ENCODE data around the gene TASL.

Gene TASL

GRCh38 chrX:30597216-30598012, 19.8 kb upstream of the TASL start:
- no peaks in the 10 kb centered on the region for H3K4me1 Mint-ChIP-seq
- no peaks in the 10 kb centered on the region for H3K27me3 Mint-ChIP-seq (ENCODE audit: low read depth, poor library complexity)
- H3K27ac Mint-ChIP-seq = no peak overlapping the region
- no peak for DNase-seq
- no peak overlapping the region for H3K4me3 Mint-ChIP-seq
- no peaks in the 10 kb centered on the region for H3K36me3 Mint-ChIP-seq (ENCODE audit: low read depth)
- TF ChIP-seq CTCF (IDR thresholded peaks at IDR 0.05) = no peak
- H3K9me3 Mint-ChIP-seq = peaks cover 5% of the 10 kb centered on the region

- DNase-seq = no peak
- Mint-ChIP-seq H3K27me3 (ENCODE audit: low read depth, poor library complexity) (no peaks in the 10 kb centered on the region), H3K4me3 (no peak overlapping the region), H3K9me3 (no peaks in the 10 kb centered on the region), H3K4me1 (peaks cover 5% of the 10 kb centered on the region), H3K27ac (no peak overlapping the region), H3K36me3 (ENCODE audit: low read depth) (no peaks in the 10 kb centered on the region)
- no peak for TF ChIP-seq CTCF (IDR thresholded peaks at IDR 0.05)
Observed at GRCh38 chrX:30593440-30594200, 16.1 kb upstream of the TASL start.

GRCh38 chrX:30592831-30593230, 15.3 kb upstream of the TASL start:
- H3K4me1 Mint-ChIP-seq = peaks cover 5% of the 10 kb centered on the region
- no peak overlapping the region for H3K4me3 Mint-ChIP-seq
- no peaks in the 10 kb centered on the region for H3K36me3 Mint-ChIP-seq (ENCODE audit: low read depth)
- H3K27me3 Mint-ChIP-seq (ENCODE audit: low read depth, poor library complexity) = no peaks in the 10 kb centered on the region
- no peaks in the 10 kb centered on the region for H3K9me3 Mint-ChIP-seq
- H3K27ac Mint-ChIP-seq = no peak overlapping the region
- DNase-seq = no peak
- no peak for TF ChIP-seq CTCF (IDR thresholded peaks at IDR 0.05)

- TF ChIP-seq CTCF (IDR thresholded peaks at IDR 0.05) = no peak
Observed at GRCh38 chrX:30590368-30590767, 12.8 kb upstream of the TASL start.

GRCh38 chrX:30589146-30589888, 11.8 kb upstream of the TASL start:
- no peak for DNase-seq
- no peak overlapping the region for H3K4me3 Mint-ChIP-seq
- H3K4me1 Mint-ChIP-seq = peaks cover 5% of the 10 kb centered on the region

More at GRCh38 chrX:30590368-30590767, 12.8 kb upstream of the TASL start:
- H3K9me3 Mint-ChIP-seq = no peaks in the 10 kb centered on the region
- no peaks in the 10 kb centered on the region for H3K27me3 Mint-ChIP-seq (ENCODE audit: low read depth, poor library complexity)
- no peak overlapping the region for H3K27ac Mint-ChIP-seq
- H3K36me3 Mint-ChIP-seq (ENCODE audit: low read depth) = no peaks in the 10 kb centered on the region
- no peak overlapping the region for H3K4me3 Mint-ChIP-seq
- DNase-seq = no peak
- peaks cover 5% of the 10 kb centered on the region for H3K4me1 Mint-ChIP-seq

More at GRCh38 chrX:30589146-30589888, 11.8 kb upstream of the TASL start:
- Mint-ChIP-seq H3K27me3 (ENCODE audit: low read depth, poor library complexity) (no peaks in the 10 kb centered on the region), H3K36me3 (ENCODE audit: low read depth) (no peaks in the 10 kb centered on the region), H3K27ac (no peak overlapping the region), H3K9me3 (no peaks in the 10 kb centered on the region)
- no peak for TF ChIP-seq CTCF (IDR thresholded peaks at IDR 0.05)

All from nephron progenitor cell (in vitro differentiated cells).